T-helper 9 cell (primary cell): ENCODE data around the gene GUCY2C.
"Not testable (repeated sequence)": the region's sequence is repeated elsewhere in the genome, so short reads cannot be mapped to it uniquely, and the experiment has no call there.

Source experiments
- DNase-seq: peaks from one replicate; pipeline ENCODE4 v3.0.0-alpha.2; 2020
- total RNA-seq, 2 donors: gene quantifications; one replicate each; lab custom pipeline; 2026; lab: John Stamatoyannopoulos, UW

GUCY2C gene
- total RNA-seq = 0 reads per million in 2 donors

DNA sequence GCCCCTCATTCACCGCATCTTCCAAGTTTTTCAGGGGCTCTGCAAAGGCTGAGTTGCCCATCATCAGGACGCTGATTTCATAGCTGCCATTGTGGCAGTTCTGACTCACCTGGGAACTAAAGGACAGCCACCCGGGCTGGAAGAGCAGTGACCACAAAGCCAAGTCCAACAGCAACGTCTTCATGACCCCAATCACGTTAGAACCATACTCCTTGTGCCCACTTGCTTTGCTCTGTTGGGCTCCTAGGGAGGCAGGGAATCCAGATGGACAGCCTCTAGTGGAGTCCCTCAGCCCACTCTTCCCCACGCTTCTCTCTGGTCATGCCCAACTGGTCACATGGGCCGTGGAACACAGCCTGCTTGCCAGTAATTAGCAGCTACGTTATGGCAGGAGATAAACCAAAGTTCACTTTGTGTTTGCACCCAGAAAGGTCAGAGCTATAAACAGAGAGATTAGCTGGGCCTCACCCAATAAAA lies at the start of gene GUCY2C:
TSS of gene GUCY2C (minus strand) at position 335 of the 477 bp plus-strand sequence. CDS start at position 184, 151 bp downstream.
- DNase-seq = no peak

GRCh38 chr12:14743061-14743460 lies 46.7 kb upstream of the GUCY2C start:
- DNase-seq = no peak

GRCh38 chr12:14741942-14742341 lies 45.5 kb upstream of the GUCY2C start:
- DNase-seq = no peak

DNA sequence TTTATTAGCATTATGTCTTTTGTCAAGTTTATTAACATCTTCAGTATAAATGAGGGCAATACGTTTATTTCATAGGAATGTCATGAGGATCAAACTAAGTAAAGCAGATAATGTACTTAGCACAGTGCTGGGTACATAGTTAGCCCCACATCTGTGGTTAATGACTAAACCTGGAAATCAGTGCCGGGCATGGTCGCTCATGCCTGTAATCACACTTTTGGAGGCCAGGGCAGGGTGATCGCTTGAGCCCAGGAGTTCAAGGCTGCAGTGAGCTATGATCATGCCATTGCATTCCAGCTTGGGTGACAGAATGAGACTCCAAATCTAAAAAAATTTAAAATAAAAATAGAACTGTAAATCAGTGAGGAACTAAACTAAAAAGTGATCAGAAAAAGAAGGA lies 44.8 kb upstream of the GUCY2C start:
- no peak for DNase-seq

- DNase-seq = not testable (repeated sequence)
These were observed 40.0 kb upstream of the GUCY2C start for GRCh38 chr12:14736441-14736840.

- no peak for DNase-seq
These were observed 35.4 kb upstream of the GUCY2C start for GRCh38 chr12:14731821-14732220.

DNA sequence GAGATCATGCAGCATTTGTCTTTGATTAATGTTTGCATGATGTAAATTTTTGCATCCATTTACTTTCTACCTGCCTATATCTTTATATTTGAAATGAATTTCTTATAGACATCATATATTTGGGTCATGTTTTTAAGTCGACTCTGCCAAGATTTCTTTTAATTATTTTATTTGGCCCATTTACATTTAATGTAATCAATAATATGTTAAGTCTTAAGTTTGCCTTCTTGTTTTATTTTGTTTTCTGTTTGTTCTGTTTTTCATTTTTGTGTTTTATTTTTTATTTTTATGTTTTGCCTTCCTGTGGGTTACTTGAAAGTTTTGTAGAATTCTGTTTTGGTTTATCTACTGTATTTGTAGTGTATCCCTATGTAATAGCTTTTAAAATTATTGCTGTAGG lies 33.2 kb upstream of the GUCY2C start:
- DNase-seq = no peak

- DNase-seq = peak; percentile 46
These were observed 27.4 kb upstream of the GUCY2C start for GRCh38 chr12:14723763-14724162.

GRCh38 chr12:14716848-14717444 lies 20.5 kb upstream of the GUCY2C start:
- DNase-seq = peak; percentile 21

- DNase-seq = no peak
These were observed 18.0 kb upstream of the GUCY2C start for GRCh38 chr12:14714437-14714836.

DNA sequence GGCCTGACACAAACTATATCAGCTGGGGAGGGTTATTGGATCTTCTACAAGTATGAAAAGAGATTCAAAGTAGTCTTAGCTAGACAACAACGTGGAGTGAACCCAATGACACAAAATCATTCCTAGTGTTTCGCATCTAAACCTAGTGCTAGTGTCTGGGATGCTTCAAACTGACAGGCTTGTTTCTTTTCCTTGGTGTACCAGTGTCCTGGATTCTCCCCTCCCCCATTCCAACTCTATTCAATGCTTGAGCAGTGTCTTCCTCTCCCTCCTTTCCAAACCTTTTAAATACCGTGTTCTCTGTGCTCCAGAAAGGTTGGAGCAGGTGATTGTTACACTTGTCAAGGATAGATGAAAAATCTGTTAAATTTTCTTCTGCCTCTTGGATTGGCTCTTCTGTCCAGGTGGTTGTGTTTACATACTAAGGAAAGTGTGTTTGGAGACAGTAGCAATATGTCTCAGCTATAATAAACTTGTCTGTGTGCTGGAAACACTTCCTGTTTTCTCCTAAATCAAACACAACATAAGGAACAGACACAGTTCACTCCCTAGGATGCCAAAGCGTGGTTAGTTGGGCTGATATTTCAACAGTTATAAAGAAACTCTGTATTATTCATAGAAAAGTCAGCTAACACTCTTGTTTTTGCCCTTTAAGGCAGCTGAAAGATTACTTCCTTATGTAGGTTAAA lies 14.4 kb upstream of the GUCY2C start:
- no peak for DNase-seq

DNA sequence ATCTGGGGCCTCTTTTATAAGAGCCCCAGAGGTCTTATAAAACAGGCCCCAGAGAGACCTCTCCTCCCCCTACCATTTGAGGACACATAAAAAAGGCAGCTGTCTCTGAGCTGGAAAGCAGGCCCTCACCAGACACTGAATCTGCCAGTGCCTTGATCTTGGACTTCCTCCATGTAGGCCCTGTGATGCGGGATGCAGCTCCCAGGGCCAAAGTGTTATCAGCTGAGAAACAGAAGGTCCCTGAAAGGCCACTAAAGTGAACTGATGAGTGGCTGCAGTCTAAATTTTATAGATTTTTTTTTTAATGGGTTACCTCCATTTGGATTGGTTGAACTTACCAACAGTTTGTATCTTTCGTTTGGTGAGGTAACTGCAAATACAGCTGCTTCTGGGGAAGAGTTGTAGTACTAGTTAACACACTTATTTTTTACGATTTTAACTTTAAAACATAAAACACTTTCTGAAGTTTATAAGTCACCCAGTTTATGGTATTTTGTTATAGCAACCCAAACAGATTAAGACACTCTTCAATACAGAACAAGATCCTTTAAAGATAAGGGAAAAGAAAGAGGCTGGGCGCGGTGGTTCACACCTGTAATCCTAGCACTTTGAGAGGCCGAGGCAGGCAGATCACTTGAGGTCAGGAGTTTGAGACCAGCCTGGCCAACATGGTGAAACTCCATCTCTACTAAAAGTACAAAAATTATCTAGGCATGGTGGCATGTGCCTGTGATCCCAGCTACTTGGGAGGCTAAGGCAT lies 5.6 kb upstream of the GUCY2C start:
- no peak for DNase-seq

DNA sequence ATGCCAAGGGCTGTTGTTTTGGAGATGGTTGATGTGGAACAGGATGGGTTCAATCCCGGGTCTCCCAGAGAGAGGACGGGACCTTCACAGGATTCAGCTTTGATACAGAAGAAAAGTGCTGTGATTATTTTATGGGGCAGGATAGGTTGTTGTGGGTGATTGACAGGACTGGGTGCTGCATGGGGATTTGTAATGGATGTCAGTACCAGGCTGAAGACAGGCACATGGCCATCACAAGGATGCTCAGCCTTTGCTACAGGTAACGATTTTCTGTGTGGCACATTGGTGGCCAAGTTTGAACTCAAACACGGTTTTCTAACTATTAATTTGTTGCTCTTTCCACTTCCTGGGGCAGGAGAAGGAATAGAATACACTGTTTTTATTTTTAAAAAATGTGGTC lies 4.5 kb upstream of the GUCY2C start:
- no peak for DNase-seq

GRCh38 chr12:14699923-14700322 lies 3.5 kb upstream of the GUCY2C start:
- DNase-seq = no peak

- DNase-seq = no peak
These were observed 2.2 kb upstream of the GUCY2C start for GRCh38 chr12:14698555-14698954.

- no peak for DNase-seq
These were observed 671 bp downstream of the GUCY2C start for GRCh38 chr12:14695715-14696141.

DNA sequence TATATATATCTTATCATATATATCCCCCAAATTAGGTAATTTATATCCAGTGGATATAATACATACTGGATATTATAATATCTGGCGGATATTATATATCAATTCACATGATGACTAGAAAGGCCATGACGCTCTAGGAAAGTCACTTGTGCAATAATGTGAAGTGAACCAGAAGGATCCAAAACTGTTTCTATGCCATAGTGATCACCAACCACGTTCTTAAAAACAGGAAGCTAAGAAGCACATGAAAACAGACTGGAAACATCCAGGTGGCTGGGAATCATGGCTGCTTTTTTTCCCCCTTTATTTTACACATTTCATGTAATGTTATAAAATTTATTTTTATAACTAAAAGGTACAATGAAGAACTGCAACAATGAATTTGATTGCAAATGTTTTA lies 1.4 kb downstream of the GUCY2C start:
- DNase-seq = no peak

- no peak for DNase-seq
These were observed 2.2 kb downstream of the GUCY2C start for GRCh38 chr12:14694145-14694714.

GRCh38 chr12:14693116-14693515 lies 3.3 kb downstream of the GUCY2C start:
- DNase-seq = no peak

GRCh38 chr12:14691560-14691959 lies 4.8 kb downstream of the GUCY2C start:
- DNase-seq = no peak

DNA sequence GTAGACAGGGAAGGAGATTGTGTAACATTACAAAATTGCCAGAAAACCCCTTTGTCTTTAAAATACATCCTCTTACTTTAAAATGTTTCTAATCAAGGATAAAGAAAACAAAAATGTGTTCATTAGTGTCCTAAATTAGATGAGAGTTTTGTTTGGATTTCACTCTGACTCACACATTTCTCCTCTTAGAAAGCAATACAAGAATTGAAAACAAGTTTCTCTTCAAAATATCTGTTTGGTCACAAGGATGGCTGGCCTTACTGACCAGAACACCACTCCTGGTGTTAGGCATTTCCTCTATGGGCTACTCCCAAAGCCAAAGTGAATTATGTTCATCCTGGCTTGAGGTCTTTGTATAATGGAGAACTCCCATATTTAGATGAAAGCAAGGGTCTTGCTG lies 6.4 kb downstream of the GUCY2C start:
- no peak for DNase-seq

GRCh38 chr12:14689144-14689543 lies 7.3 kb downstream of the GUCY2C start:
- DNase-seq = no peak

DNA sequence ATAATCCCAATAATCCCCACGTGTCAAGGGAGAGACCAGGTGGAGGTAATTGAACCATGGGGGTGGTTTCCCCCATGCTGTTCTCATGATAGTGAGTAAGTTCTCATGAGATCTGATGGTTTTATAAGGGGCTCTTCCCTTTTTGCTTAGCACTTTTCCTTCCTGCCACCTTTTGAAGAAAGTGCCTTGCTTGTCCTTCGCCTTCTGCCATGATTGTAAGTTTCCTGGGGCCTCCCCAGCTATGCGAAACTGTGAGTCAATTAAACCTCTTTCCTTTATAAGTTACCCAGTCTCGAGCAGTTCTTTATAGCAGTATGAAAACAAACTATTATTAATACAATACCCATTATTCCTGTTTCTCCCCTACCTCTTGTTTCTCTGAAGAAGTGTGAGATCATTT lies 14.2 kb downstream of the GUCY2C start:
- not testable (repeated sequence) for DNase-seq
